ENCODE measurements around the gene MAPRE2.

The MAPRE2 gene

GRCh38 chr18:35128675-35129074 lies 87.5 kb downstream of the MAPRE2 start:
- no peak for DNase-seq (ENCODE audit: low spot score)
- CTCF ChIA-PET: no interaction called here
- TF ChIP-seq, protein P1, sequence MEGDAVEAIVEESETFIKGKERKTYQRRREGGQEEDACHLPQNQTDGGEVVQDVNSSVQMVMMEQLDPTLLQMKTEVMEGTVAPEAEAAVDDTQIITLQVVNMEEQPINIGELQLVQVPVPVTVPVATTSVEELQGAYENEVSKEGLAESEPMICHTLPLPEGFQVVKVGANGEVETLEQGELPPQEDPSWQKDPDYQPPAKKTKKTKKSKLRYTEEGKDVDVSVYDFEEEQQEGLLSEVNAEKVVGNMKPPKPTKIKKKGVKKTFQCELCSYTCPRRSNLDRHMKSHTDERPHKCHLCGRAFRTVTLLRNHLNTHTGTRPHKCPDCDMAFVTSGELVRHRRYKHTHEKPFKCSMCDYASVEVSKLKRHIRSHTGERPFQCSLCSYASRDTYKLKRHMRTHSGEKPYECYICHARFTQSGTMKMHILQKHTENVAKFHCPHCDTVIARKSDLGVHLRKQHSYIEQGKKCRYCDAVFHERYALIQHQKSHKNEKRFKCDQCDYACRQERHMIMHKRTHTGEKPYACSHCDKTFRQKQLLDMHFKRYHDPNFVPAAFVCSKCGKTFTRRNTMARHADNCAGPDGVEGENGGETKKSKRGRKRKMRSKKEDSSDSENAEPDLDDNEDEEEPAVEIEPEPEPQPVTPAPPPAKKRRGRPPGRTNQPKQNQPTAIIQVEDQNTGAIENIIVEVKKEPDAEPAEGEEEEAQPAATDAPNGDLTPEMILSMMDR (conservative IDR thresholded peaks at IDR 0.05; ENCODE audit: low read depth): no peak
- no peak overlapping the region for H3K27ac ChIP-seq
- POLR2A ChIA-PET (ENCODE audit: low non-redundant PET): no interaction called here

GRCh38 chr18:35130236-35130635 lies 89.0 kb downstream of the MAPRE2 start:
- no peak overlapping the region for H3K27ac ChIP-seq
- CTCF ChIA-PET: no interaction called here
- DNase-seq (ENCODE audit: low spot score): no peak
- POLR2A ChIA-PET (ENCODE audit: low non-redundant PET): no interaction called here
- TF ChIP-seq, protein P1 (conservative IDR thresholded peaks at IDR 0.05; ENCODE audit: low read depth): no peak

GRCh38 chr18:35131387-35132020 lies 90.3 kb downstream of the MAPRE2 start:
- CTCF ChIA-PET: no interaction called here
- POLR2A ChIA-PET (ENCODE audit: low non-redundant PET): no interaction called here
- TF ChIP-seq, protein P1 (conservative IDR thresholded peaks at IDR 0.05; ENCODE audit: low read depth): no peak
- no peak overlapping the region for H3K27ac ChIP-seq
- DNase-seq (ENCODE audit: low spot score): no peak

DNA sequence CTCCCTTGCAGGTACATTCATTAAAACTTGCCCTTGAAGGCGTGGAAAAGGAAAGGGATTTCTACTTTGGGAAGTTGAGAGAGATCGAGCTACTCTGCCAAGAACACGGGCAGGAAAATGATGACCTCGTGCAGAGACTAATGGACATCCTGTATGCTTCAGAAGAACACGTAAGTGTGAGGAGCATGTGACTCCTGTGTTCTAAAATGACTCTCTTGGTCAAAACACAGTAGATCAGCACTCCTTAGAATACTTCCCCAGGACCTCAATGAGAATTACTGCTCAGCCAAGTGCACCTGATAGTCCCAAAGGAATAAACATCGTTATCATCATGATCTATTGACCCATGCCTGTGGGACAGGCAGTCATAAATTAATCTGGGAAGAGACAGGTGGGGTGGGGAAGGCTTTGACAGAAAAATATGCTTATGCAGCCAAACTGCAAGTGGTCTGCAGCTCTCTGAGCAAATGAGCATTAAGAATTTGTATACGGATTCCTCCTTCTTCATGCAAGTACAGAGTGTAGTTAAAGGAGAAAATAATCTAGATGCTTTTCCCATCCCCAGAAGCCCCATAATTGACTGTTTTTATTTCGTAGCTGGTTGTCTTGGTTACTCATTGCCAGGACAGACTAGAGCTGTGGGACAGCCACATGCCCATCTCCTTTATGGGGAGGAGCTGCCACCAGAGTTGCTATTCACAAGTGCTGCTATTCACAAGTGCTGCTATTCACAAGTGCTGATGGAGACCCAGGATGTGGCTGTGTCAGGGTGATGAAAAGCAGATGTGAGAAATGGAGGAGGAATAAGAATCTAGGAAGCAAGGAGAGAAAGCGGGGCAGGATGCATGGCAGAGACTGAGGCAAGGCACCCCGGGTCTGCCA lies 91.0 kb downstream of the MAPRE2 start:
- ChIA-PET CTCF (no interaction called here), POLR2A (ENCODE audit: low non-redundant PET) (no interaction called here)
- H3K27ac ChIP-seq: no peak overlapping the region
- TF ChIP-seq, protein P1 (conservative IDR thresholded peaks at IDR 0.05; ENCODE audit: low read depth): no peak
- no peak for DNase-seq (ENCODE audit: low spot score)

DNA sequence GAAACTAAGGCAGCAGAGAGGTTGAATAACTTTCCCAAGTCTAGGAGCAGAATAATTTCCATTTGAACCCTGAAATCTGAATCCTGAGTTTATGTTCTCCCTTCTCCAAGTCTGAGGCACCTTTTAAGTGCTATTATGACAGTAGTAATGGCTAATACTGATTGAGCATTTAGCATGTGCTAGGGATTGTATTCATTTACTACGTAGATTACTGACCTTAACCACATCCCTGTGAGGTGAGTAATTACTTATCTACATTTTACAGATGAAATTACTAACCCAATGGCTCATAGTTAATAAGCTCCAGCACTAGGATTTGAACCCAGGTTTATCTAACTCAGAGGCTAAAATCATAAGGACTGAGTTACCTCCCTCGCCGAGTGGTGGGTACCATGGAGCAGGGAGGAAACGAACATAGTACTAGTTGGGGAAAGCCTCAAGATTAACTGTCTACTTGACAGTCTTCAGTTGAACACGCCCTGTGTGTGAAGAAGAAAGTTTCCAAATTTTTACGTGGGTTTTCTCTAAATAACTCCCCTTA lies 93.0 kb downstream of the MAPRE2 start:
- H3K27ac ChIP-seq: no peak overlapping the region
- ChIA-PET CTCF (no interaction called here), POLR2A (ENCODE audit: low non-redundant PET) (no interaction called here)
- no peak for DNase-seq (ENCODE audit: low spot score)
- TF ChIP-seq, protein P1 (conservative IDR thresholded peaks at IDR 0.05; ENCODE audit: low read depth): no peak

GRCh38 chr18:35134791-35135531 lies 93.7 kb downstream of the MAPRE2 start:
- no peak overlapping the region for H3K27ac ChIP-seq
- TF ChIP-seq, protein P1 (conservative IDR thresholded peaks at IDR 0.05; ENCODE audit: low read depth): no peak
- DNase-seq (ENCODE audit: low spot score): no peak
- ChIA-PET CTCF (no interaction called here), POLR2A (ENCODE audit: low non-redundant PET) (no interaction called here)

All from RWPE1 (cell line).